Prostate gland (tissue), 2 donors: ENCODE data around the gene DOP1A. TPM values are rescaled to one million over a fixed set of nuclear protein-coding genes. Genes with fewer than 3 reads are reported as not detected.

ENCODE experiments used
- DNase-seq: peaks from one replicate; pipeline ENCODE4 v3.0.0-alpha.2; 2019; ENCODE audit warnings: low spot score
- H3K27ac ChIP-seq, 2 donors: fragments of 200-600 bp; sonication (generic); 2 replicates each; pipeline ENCODE4 v1.5.1; 2017 to 2019
- H3K27me3 ChIP-seq: fragments of 200-600 bp; sonication (generic); replicated peaks from 2 replicates; pipeline ENCODE4 v1.5.1; 2019; ENCODE audit not compliant: insufficient read depth
- H3K36me3 ChIP-seq, 2 donors: fragments of 200-600 bp; sonication (generic); 1 replicate in 1 of 2; 2 replicates in 1 of 2; pipeline versions ENCODE4 v1.5.1 to v1.8.1; 2017 to 2019
- H3K4me1 ChIP-seq: fragments of 200-600 bp; sonication (generic); replicated peaks from 2 replicates; pipeline ENCODE4 v1.5.1; 2019
- H3K4me3 ChIP-seq, 2 donors: fragments of 200-600 bp; sonication (generic); 2 replicates each; pipeline ENCODE4 v1.5.1; 2017 to 2019
- H3K9me3 ChIP-seq: fragments of 200-600 bp; sonication (generic); 2 replicates; pipeline ENCODE4 v1.5.1; 2017
- POLR2A ChIP-seq: fragments of 450-650 bp; IDR thresholded peaks from one replicate; pipeline ENCODE4 v1.6.1; 2016; ENCODE audit warnings: antibody characterized with exemption, mild to moderate bottlenecking
- POLR2AphosphoS5 ChIP-seq: sonication (generic); formaldehyde crosslinking; IDR thresholded peaks from one replicate; pipeline ENCODE4 v1.6.1; 2017; ENCODE audit warnings: antibody characterized with exemption
- WGBS: methylation state at CpG from one replicate; pipeline ENCODE4 v1.1.5; 2018; 5-methylcytosine and 5-hydroxymethylcytosine counted together
- intact Hi-C: fragments of 100-400 bp; cut with DNase I; formaldehyde crosslinking; loops from one replicate; pipeline ENCODE4 v1.14.2; 2022
- total RNA-seq, 2 donors: library from RNA; depleted of rRNA; stranded (reverse); fragments of >200 nt; gene quantifications; one replicate each; pipeline ENCODE4 v1.1.0, GENCODE V29; 2016
- TF ChIP-seq, protein P1 (sequence below), 4 experiments: fragments of 200-600 bp in 2 of 4; fragments of 450-650 bp in 2 of 4; sonication (generic) in 2 of 4; IDR thresholded peaks; 1 replicate in 3 of 4; 2 replicates in 1 of 4; pipeline ENCODE4 v1.5.1; 2016 to 2019; ENCODE audit warnings: antibody characterized with exemption in 4 of 4, mild to moderate bottlenecking in 2 of 4, moderate library complexity in 2 of 4

The DOP1A gene
- total RNA-seq, 2 donors from 2014 or later = 27.6 to 55.2 TPM

DNA sequence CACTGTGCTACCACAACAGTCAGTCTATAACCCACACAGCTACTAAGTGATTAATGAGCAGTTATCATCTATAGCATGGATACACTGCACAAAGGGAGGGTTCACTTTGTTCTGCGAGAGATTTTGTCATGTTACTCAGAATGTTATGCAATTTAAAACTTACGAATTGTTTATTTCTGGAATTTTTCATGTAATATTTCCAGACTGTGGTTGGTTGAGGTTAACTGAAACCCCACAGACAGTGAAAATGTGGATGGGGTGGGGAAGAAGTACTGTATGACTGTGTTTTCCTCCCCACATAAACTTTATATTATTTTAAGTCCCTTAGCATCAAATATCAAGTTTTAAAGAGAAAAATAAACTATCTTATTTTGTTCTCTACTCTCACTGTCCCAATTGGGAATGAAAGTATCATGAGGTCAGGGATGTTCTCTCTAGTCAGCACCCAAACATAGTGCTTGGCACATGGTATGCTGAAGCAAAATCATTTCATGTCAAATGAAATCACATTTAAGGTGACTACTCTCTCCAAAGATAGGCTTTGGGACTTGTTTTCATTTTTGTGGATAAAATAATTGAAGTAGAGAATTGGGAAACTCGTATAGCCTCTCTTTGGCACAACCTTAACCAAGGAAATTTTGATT, 25.4 kb downstream of the DOP1A start:
- Histone ChIP-seq H3K4me3 (no peak overlapping the region), H3K4me1 (no peaks in the 10 kb centered on the region), H3K27ac (no peak overlapping the region), H3K36me3 (no peaks in the 10 kb centered on the region), H3K27me3 (no peaks in the 10 kb centered on the region), H3K9me3 (no peaks in the 10 kb centered on the region)
- WGBS = 76% methylated on average over 3 of the region's 3 CpGs
- no peak for TF ChIP-seq POLR2AphosphoS5
- TF ChIP-seq, protein P1, sequence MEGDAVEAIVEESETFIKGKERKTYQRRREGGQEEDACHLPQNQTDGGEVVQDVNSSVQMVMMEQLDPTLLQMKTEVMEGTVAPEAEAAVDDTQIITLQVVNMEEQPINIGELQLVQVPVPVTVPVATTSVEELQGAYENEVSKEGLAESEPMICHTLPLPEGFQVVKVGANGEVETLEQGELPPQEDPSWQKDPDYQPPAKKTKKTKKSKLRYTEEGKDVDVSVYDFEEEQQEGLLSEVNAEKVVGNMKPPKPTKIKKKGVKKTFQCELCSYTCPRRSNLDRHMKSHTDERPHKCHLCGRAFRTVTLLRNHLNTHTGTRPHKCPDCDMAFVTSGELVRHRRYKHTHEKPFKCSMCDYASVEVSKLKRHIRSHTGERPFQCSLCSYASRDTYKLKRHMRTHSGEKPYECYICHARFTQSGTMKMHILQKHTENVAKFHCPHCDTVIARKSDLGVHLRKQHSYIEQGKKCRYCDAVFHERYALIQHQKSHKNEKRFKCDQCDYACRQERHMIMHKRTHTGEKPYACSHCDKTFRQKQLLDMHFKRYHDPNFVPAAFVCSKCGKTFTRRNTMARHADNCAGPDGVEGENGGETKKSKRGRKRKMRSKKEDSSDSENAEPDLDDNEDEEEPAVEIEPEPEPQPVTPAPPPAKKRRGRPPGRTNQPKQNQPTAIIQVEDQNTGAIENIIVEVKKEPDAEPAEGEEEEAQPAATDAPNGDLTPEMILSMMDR (IDR thresholded peaks at IDR 0.05) = no peak
- no peak for TF ChIP-seq POLR2A
- intact Hi-C loops = no loop called here
- DNase-seq = no peak

DNA sequence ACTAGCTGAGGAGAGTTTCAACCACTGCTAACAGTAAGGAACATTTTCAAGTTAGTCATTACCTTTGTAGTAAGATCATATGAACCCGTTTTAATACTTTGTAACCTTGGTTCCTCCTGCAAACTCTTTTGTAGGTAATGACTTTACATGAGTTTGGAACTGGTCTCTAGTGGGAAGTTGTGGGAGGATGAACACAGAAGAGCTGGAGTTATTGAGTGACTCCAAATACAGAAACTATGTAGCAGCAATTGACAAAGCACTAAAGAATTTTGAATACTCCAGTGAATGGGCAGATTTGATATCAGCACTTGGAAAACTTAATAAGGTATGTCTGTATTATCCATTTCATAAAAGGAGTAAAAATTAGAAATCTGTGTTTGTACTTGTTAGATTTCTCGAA, 29.3 kb downstream of the DOP1A start:
- TF ChIP-seq POLR2AphosphoS5 (no peak), POLR2A (no peak)
- TF ChIP-seq, protein P1 (IDR thresholded peaks at IDR 0.05) = no peak
- WGBS = 53% methylated on average over 2 of the region's 2 CpGs
- H3K27ac ChIP-seq = no peak overlapping the region

GRCh38 chr6:83097204-83097603, 29.7 kb downstream of the DOP1A start:
- Histone ChIP-seq H3K4me1 (no peaks in the 10 kb centered on the region), H3K4me3 (no peak overlapping the region), H3K27ac (no peak overlapping the region), H3K36me3 (no peaks in the 10 kb centered on the region), H3K9me3 (no peaks in the 10 kb centered on the region), H3K27me3 (no peaks in the 10 kb centered on the region)
- no peak for DNase-seq
- intact Hi-C loops = no loop called here
- 30% methylated on average over 2 of the region's 2 CpGs for WGBS
- TF ChIP-seq POLR2A = no peak
- peak; percentile 21 for TF ChIP-seq POLR2AphosphoS5

More for the DNA sequence above, 29.3 kb downstream of the DOP1A start:
- no peaks in the 10 kb centered on the region for H3K27me3 ChIP-seq
- no peak for DNase-seq
- no peaks in the 10 kb centered on the region for H3K36me3 ChIP-seq
- no peak overlapping the region for H3K4me3 ChIP-seq
- H3K9me3 ChIP-seq = no peaks in the 10 kb centered on the region
- intact Hi-C loops = no loop called here
- no peaks in the 10 kb centered on the region for H3K4me1 ChIP-seq

DNA sequence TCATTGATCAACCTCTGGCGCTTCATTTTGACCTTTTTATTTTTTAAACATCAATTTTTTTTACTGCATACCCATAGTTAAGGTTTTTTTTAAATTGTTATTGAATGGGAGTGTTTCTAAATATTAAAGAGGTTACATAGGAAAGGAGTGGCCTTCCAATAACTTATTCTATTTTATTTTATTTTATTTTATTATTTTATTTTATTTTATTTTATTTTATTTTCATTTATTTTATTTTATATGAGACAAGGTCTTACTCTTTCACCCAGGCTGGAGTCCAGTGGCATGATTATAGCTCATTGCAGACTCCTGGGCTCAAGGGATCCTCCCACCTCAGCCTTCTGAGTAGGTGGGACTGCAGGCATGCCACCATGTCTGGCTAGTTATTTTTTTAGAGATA, 30.2 kb downstream of the DOP1A start:
- TF ChIP-seq POLR2A = no peak
- TF ChIP-seq POLR2AphosphoS5 = no peak
- TF ChIP-seq, protein P1 (IDR thresholded peaks at IDR 0.05) = no peak
- Histone ChIP-seq H3K36me3 (no peaks in the 10 kb centered on the region), H3K27ac (no peak overlapping the region), H3K27me3 (no peaks in the 10 kb centered on the region), H3K9me3 (no peaks in the 10 kb centered on the region), H3K4me3 (no peak overlapping the region), H3K4me1 (no peaks in the 10 kb centered on the region)
- 36% methylated on average over 1 of the region's 1 CpG for WGBS
- DNase-seq = no peak
- intact Hi-C loops = no loop called here

GRCh38 chr6:83098589-83098988, 31.1 kb downstream of the DOP1A start:
- 89% methylated on average over 3 of the region's 3 CpGs for WGBS
- Histone ChIP-seq H3K27ac (no peak overlapping the region), H3K9me3 (no peaks in the 10 kb centered on the region)

More at GRCh38 chr6:83098589-83098988, 31.1 kb downstream of the DOP1A start:
- Histone ChIP-seq H3K36me3 (no peaks in the 10 kb centered on the region), H3K27me3 (no peaks in the 10 kb centered on the region), H3K4me3 (no peak overlapping the region), H3K4me1 (no peaks in the 10 kb centered on the region)
- intact Hi-C loops = no loop called here
- TF ChIP-seq POLR2A (no peak), POLR2AphosphoS5 (no peak)
- TF ChIP-seq, protein P1 (IDR thresholded peaks at IDR 0.05) = no peak
- no peak for DNase-seq
